ENCODE data around the gene GRB10.
A peak's percentile ranks its signal among the peaks of the same experiment; 100 is the strongest.

DNA sequence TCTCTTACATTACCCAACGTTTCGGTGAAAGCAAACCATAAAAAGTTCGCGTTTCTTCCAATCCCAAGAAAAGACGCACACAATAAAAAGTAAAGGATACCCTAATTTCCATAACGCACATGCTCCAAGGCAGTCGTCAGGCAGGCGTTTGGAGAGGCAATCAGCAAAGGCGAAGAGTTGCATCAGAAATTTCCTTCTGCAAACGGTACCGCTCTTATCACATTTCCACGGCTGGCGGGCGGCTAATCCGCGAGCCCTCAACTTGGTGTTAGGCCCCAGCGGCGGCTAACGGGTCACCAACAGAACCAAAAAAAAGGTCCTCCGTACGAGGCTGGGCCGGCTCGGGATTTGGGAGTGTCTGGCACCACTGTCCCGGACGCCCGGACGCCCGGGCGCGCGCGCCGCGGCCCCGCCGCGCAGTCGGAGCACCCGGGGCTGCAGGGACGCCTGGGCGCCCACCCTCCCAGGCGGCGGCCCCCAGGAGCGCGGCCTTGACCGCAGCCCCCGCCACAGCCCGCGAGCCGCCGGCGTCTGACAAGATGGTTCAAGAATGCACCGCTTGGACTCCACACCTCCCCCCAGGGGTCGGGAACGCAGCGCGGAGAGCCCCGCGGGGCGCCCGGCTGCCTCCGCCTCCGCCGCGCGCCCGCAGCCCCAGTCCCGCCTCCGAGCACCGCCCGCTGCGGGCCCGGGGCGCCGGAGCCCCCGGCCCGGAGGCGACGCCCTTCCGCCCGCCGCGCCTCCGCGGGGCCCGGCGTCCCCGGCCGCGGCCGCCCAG, 9.8 kb upstream of the GRB10 start:
- no peak for TF ChIP-seq JUN (IDR thresholded peaks at IDR 0.05; ENCODE audit: borderline replicate concordance, insufficient read depth, insufficient read length, low read depth)
- no peak for TF ChIP-seq POLR2A (IDR thresholded peaks at IDR 0.05; ENCODE audit: low read depth, low read length)
- TF ChIP-seq GATA2 (IDR thresholded peaks at IDR 0.05; ENCODE audit: insufficient read depth, insufficient read length, low read depth, low read length), result no peak
- TF ChIP-seq EZH2 (IDR thresholded peaks at IDR 0.05; ENCODE audit: borderline replicate concordance, low read depth, low read length, severe bottlenecking), result no peak
- TF ChIP-seq, protein P1, sequence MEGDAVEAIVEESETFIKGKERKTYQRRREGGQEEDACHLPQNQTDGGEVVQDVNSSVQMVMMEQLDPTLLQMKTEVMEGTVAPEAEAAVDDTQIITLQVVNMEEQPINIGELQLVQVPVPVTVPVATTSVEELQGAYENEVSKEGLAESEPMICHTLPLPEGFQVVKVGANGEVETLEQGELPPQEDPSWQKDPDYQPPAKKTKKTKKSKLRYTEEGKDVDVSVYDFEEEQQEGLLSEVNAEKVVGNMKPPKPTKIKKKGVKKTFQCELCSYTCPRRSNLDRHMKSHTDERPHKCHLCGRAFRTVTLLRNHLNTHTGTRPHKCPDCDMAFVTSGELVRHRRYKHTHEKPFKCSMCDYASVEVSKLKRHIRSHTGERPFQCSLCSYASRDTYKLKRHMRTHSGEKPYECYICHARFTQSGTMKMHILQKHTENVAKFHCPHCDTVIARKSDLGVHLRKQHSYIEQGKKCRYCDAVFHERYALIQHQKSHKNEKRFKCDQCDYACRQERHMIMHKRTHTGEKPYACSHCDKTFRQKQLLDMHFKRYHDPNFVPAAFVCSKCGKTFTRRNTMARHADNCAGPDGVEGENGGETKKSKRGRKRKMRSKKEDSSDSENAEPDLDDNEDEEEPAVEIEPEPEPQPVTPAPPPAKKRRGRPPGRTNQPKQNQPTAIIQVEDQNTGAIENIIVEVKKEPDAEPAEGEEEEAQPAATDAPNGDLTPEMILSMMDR (IDR thresholded peaks at IDR 0.05; ENCODE audit: extremely low read depth in 1 of 2, insufficient read depth in 1 of 2, low read depth in 1 of 2, low read length in 2 of 2), result peak in 1 of 2 donors; percentile 11
- no peak for TF ChIP-seq POLR2AphosphoS5 (IDR thresholded peaks at IDR 0.05; ENCODE audit: insufficient read depth, low read depth, low read length)
- TF ChIP-seq, protein P2, sequence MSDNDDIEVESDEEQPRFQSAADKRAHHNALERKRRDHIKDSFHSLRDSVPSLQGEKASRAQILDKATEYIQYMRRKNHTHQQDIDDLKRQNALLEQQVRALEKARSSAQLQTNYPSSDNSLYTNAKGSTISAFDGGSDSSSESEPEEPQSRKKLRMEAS (IDR thresholded peaks at IDR 0.05; ENCODE audit: insufficient read depth, insufficient read length), result no peak

Data from endothelial cell of umbilical vein (primary cell).